Frontal cortex (tissue), 4 donors: ENCODE measurements around the gene RAET1E. TPM values are rescaled to one million over a fixed set of nuclear protein-coding genes. Genes with fewer than 3 reads are reported as not detected.
"Not testable (repeated sequence)": the region's sequence is repeated elsewhere in the genome, so short reads cannot be mapped to it uniquely, and the experiment has no call there.

Source experiments
- DNase-seq, 2 donors: peaks; one replicate each; pipeline ENCODE4 v3.0.0; 2012; ENCODE audit warnings: low spot score in 2 of 2
- FAIRE-seq: peaks from 2 replicates; lab custom pipeline; 2012; peaks lifted over from hg19 to GRCh38; lab: Jason Lieb, UNC
- total RNA-seq: library from RNA; depleted of rRNA; stranded (reverse); fragments of >200 nt; gene quantifications from one replicate; pipeline ENCODE4 v1.2.3, GENCODE V29; 2014
- donor health status: control.
- donor health status: control.
- donor health status: control.

RAET1E gene
- total RNA-seq, 1 donor from 2014 or later: not detected

DNA sequence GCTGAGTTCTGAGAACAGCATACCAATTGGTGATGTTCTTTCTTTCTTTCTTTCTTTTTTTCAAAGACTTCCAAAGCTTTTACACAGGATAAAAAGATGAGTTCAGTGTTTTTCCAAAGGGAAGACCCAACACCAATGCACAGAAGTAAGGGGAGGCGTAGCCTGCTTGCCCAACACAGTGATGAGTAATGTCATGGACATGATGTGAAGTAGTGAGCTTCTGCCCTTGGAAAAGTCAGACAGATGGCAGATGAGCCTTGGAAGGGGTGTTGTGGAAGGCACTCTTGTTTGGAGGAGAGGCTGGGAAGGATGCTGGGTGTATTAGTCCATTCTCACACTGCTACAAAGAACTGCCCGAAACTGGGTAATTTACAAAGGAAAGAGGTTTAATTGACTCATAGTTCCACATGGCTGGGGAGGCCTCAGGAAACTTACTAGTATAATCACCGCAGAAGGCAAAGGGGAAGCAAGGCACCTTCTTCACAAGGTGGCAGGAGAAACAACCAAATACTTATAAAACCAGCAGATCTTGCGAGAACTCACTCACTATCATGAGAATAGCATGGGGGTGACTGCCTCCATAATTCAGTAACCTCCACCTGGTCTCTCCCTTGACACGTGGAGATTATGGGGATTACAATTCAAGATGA, 46.3 kb downstream of the RAET1E start:
- FAIRE-seq: no peak

GRCh38 chr6:149848343-149848742, 49.6 kb downstream of the RAET1E start:
- FAIRE-seq, DNase-seq: not testable (repeated sequence)

More for the DNA sequence above, 46.3 kb downstream of the RAET1E start:
- no peak for DNase-seq

Other genes with a start within 250 kb of the RAET1E start
- 23.6 TPM for gene KATNA1, start 249.4 kb downstream of the RAET1E start, total RNA-seq
- 22.8 TPM for gene LATS1, start 180.0 kb downstream of the RAET1E start, total RNA-seq
- gene NUP43, start 151.6 kb downstream of the RAET1E start, total RNA-seq: 24.9 TPM
- 152 TPM for gene PCMT1, start 148.4 kb downstream of the RAET1E start, total RNA-seq
- 30.6 TPM for gene LRP11, start 33.8 kb downstream of the RAET1E start, total RNA-seq
- not detected for gene RAET1G, start 25.0 kb upstream of the RAET1E start, total RNA-seq
- gene ULBP2, start 43.9 kb upstream of the RAET1E start, total RNA-seq: 5.3 TPM
- 1.6 TPM for gene ULBP1, start 65.8 kb upstream of the RAET1E start, total RNA-seq
- not detected for gene RAET1L, start 127.4 kb upstream of the RAET1E start, total RNA-seq
- gene ULBP3, start 171.0 kb upstream of the RAET1E start, total RNA-seq: 11.8 TPM
- 59.1 TPM for gene PPP1R14C, start 244.9 kb upstream of the RAET1E start, total RNA-seq